GM19035 (cell line): ENCODE data around the gene SPACA4.

Source experiments
- ATAC-seq: cut with Tn5 transposase; IDR thresholded peaks from one replicate; pipeline ENCODE4 v1.9.1; 2021; ENCODE audit not compliant: unreplicated experiment

SPACA4 gene

DNA sequence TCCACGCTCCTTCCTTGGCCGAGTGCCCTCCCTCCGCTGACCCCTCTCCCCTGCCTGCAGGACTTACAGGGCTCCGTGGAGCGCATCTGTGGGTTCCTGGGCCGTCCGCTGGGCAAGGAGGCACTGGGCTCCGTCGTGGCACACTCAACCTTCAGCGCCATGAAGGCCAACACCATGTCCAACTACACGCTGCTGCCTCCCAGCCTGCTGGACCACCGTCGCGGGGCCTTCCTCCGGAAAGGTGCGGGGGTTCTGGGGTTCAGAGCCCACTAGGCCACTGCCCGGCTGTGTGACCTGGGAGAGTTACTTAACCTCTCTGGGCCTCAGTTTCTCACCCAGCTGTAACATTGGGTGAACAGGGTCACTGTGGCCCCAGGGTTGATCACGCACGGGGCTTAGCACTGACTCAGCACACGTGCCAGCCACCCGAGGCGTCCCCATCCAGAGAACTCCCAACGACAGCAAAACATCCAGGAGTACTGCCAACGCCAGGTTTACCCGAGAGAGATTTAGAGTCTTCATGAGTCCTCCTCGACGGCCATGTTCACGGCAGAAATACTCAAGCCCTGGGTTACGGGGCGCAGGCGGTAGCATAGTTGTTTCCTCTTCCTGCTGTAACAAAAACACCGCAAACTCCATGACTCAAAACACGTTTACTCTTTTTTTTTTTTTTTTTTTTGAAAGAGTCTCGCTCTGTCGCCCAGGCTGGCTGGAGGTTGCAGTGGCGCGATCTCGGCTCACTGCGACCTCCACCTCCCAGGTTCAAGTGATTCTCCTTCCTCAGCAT lies 9.7 kb upstream of the SPACA4 start:
- no peak for ATAC-seq

DNA sequence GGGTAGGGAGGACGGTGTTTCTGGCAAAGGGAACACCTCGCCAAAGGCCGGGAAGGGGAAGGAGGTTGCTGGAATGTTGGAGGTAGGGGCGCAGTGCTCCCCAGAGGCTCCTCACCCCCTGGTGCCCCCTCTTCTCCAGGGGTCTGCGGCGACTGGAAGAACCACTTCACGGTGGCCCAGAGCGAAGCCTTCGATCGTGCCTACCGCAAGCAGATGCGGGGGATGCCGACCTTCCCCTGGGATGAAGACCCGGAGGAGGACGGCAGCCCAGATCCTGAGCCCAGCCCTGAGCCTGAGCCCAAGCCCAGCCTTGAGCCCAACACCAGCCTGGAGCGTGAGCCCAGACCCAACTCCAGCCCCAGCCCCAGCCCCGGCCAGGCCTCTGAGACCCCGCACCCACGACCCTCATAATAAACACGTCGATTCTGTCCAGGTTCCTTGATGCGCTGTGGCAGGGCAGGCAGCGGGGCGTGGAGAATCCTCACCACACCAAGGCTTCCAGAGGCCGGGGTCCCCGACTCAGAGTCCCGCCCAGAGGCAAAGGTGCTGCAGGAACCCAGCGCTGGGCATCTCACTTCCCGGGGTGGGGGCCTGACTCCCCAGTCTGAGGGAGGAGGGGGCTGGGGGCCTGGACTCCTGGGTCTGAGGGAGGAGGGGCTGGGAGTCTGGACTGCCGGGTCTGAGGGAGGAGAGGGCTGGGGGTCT lies 7.4 kb upstream of the SPACA4 start:
- no peak for ATAC-seq

DNA sequence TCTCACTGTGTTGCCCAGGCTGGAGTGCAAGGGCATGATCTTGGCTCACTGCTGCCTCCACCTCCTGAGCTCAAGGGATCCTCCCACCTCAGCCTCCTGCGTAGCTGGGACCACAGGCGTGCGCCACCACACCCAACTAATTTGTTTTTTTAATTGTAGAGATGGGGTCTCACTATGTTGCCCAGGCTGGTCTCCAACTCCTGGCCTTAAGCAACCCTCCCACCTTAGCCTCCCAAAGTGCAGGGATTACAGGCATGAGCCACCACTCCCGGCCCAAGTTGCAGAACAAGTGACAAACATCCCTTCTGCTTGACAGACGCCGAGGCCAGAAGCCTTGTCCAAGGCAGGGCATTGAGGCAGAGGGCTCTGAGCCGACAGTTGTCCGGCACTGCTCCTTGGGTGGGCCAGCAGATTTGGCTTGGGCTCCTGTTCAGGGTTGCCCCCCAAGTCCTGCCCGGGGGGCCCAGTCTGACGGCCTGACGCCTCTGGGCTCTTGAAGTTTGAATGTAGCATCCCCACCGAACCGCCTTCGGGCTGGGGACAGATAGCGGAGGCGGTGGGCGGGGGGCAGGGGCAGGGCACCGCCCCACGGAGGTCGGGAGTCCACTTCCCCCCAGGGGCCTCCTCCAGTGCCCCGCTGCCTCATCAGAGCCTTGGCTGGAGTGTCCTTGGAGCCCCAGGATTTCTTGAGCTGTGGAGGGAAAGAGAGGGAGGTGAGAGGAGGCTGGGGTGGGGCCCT lies 5.7 kb upstream of the SPACA4 start:
- no peak for ATAC-seq

DNA sequence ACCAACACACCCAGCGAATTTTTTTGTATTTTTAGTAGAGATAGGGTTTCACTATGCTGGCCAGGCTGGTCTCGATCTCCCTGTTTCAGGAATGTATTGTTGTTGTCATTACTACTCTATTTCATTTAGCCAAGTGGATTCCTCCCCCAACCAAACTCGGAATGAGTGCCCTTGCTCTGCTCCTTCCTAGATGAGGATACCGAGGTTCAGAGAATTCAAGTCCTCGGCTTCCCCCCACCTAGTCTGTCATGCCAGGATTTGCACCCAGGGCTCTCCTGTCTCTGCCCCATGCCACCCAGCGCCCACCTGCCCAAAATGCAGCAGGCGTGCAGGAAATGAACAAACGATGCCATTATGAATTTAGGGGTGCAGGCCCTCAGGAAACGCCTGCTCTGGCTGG lies 3.5 kb upstream of the SPACA4 start:
- ATAC-seq, result no peak

DNA sequence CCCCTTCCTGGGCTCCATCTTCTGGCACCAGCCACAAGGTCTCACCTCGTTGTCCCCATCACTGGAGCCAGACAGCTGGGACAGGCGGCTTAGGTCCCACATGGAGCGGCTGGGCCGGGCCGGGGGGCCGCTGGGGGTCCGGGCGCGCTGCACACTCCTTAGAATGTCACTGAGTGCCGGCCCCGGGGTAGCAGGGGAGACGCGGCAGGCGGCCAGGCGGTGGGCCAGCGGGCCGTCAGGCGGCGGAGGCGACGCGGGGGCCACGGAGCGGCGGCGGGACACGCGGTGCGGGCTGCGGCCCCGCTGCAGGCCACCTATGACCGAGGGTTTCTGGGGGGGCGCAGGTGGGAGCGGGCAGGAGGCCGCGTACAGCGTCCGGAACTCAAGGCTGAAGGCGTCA lies 3.1 kb upstream of the SPACA4 start:
- no peak for ATAC-seq

DNA sequence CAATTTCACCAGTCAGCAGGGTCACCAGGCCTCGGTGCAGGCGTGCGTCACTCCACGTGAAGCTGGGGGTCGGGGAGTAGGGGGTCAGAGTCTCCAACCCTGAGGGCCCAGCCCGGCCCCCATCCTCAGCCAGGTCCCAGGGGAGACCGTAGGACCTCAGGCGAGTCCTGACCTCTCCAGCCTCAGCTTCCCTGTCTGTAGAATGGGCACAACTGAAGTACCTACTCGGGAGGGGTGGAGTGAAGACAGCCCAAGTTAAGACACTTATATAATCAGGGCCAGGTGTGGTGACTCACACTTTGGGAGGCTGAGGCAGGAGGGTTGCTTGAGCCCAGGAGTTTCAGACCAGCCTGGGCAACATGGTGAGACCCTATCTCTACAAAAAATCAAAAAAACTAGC lies 2.7 kb upstream of the SPACA4 start:
- no peak for ATAC-seq

DNA sequence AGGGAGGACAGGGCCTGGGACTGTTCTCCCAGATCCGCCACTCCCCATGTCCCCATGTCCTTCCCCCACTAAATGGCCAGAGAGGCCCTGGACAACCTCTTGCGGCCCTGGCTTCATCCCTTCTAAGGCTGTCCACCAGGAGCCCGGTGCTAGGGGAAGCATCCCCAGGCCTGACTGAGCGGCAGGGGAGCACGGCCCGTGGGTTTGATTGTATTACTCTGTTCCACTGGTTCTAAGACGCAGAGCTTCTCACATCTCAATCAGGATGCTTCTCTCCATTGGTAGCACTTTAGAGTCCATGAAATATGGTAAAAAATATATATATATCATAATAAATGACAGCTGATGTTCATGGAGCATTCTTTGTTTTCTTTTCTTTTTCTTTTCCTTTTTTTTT lies 815 bp downstream of the SPACA4 start:
- ATAC-seq, result no peak

DNA sequence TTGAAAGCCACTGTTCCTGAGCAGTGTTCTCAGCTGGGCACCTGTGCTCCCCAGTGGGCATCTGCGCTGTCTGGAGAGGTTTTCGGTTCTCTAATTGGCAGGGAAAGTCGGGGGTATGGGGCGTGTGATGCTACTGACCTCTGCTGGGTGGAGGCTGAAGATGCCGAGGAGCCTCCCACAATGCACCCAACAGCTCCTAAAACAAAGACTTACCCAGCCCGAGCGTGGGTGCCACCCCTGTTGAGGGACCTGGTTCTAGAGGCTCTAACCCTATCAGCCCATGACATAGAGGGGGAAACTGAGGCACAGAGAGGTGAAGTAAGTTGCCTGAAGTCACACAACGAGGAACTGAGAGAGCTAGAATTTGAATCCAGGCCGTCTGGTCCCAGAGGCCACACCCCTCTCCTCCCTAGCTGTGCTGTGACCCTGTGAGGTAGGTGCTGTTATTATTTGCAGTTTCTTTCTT lies 2.3 kb downstream of the SPACA4 start:
- no peak for ATAC-seq

DNA sequence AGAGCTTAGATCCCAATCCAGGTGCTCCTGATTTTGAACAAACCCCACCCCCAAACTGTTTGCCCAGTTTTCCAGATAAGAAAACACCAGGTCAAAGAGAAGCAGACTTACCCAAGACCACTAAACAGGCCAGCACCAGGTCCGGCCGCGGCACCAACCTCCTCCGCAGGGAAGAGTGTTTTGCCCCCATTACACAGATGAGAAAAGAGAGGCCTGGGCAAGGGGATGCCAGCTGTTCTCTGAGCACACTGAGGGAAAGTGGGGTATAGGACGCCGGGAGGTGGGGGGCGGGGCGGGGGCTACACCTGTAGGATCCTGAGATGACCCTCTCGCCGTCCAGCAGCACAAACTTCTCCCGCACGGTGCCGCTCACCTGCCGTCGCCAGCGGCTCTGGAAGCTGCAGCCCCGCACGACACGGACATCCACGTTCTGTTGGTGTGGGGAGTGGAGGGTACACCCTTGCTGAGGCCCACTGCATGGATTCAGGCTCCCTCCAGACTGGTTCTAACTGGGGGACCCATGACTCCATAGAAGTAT lies 3.1 kb downstream of the SPACA4 start:
- ATAC-seq, result no peak

DNA sequence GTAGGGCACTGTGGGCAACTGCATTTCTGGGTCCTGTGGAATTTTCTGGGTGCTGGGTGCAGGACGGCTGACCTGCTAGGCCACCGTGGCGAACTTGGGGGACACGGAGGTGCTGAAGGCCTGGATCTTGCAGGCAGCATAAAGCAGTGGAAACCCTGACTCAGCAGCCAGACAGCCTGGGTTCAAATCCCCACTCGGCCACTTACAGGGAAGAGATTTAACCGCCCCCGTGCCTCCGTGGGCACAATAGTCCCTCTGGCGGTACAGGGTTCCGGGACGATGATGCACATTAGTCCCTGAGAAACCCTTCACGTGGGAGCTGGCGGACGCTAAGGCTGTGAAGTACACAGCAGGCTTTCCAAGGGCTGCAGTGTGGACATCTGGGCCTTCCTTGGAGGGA lies 5.3 kb downstream of the SPACA4 start:
- ATAC-seq, result no peak

DNA sequence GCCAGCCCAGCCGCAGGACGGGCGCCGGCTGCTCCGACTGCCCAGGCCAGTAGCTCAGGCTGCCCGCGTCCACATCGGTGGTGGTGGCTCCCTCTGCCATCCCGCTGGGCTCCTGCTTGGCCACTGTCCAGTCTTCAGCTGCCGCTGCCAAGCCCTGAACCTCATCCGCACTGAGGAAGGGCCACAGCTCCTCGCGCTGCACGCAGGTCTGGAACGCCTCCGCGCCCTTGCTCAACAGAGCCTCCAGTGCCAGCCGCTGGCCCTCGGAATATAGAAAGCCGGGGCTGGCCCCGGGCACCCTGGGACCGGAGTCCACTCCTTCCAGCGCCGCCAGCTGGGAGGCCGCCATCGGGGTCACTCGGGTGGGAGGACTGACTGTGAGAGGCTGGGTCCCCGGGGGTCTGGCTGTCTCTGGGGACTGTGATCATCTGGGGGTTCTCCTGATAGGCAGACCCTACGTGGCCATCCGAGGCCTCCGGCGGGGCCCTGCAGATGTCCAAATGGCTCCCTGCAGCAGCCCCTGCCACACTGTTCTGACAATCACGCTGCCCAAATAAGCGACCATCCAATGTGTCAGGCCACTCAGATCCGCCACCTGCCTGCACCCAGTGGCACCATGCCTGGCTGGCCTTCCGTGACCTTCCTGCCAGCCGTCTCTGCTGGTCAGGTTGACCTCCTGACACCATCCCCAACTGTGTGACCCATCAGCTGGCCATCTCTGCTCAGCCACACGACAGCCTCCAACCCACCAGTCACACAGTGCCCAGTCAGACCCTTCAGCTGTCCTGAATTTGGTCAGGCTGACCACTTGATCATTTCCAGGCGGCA lies 6.7 kb downstream of the SPACA4 start:
- ATAC-seq, result no peak

DNA sequence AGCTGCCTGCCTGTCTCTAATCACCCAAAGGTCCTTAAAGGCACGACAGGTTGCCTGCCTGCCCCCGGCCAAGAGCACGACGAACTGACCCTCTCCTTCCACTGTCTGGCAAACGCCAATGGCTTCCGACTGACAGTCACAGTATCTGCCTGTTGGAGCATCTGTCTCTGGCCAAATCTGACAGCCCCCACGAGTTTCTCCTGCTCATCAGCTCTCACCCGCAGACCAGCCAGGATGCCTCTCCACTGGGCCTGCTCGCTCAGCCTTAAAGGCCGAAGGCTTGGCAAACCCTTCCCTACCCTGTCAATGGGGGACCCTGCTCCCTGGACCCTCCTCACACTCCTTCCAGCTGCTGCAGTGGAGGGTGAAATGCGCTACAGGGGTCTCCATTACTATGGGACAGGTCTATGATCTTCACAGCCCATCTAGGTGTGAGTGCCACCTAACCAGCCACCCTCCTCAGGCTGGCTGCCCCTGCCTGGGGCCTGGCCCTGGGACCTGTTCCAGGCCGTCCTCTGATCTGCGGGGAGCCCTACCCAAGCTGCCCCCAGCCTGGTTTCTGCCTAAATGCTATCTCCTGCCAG lies 7.4 kb downstream of the SPACA4 start:
- no peak for ATAC-seq

DNA sequence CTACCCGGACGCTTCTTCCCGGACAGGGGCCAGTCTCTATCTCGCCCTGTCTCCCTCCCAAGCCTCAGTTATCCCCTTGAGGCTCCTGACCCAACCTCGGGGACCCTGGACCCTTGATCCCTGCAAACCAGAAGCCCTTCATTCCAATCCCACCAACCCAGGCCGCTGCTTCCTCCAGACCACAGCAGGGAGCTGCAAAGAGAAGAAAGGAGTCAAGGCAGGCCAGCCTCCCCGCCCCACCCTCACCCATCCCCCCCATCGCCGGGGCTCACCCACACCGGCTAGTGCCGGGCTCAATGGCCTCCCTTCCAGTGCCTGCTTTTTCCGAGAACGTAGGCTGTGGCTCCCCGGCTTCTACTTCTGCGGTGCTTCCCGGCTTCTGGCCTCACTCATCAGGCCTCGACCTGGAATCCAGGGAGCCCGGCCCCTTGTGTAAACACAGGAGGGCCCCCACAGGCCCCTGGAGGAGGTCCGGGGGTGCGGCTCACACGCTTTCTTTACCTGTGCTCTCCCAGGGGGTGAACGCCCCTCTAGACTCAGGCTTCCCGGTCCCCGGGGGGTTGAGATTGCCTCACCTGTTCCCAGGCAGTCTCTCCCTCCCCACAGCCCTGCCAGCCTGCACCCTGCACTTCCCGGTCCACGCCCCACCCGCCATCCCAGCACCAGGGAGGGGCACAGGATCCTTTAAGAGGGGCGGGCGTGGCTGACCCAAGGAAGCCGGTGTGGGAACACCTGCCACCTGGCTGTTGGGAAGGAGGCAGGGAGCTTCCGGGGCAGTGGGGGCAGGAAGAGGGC lies 8.1 kb downstream of the SPACA4 start, which contains the start of gene FAM83E:
Gene FAM83E (minus strand): TSS at position 641 of the 795 bp plus-strand sequence. CDS start 1,704 bp downstream, outside the sequence.
- no peak for ATAC-seq

DNA sequence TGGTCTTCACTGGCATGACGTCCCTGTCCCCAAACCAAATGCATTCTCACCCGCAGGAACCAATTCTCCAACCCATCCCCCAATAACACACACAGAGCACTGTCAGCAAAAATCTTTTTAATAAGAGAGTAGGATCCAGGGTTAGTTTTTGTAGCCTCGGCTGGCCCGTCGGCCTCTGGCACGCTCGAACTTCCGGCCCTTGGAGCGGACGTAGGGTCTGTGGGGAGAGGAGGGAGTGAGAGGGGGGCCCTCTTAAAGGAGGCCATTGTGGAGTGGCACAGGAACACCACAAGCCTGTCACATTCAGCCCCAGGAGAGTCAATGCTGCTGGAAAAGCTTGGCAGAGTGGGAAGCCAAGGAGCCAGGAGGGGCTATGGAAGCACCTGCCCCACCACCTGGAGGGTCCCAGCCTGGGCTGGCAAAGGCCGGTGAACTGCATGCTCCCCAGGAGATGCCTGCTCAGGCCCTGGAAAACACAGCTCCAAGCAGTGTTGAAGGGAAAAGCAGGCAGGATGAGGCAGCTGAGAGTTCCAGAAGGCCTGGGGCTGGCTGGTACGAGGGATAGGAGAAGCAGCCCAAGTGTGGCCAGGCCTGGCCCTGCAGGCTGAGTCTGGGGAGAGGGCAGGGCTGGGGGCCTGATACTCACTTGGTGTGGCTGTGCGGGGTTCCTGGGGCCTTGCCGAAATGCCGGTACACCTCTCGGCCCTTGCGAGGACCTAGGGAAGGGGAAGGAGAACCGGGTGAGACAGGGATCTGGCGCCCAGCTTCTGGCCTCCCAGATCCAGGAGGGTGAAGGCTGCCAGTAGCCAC lies 8.9 kb downstream of the SPACA4 start:
- no peak for ATAC-seq

DNA sequence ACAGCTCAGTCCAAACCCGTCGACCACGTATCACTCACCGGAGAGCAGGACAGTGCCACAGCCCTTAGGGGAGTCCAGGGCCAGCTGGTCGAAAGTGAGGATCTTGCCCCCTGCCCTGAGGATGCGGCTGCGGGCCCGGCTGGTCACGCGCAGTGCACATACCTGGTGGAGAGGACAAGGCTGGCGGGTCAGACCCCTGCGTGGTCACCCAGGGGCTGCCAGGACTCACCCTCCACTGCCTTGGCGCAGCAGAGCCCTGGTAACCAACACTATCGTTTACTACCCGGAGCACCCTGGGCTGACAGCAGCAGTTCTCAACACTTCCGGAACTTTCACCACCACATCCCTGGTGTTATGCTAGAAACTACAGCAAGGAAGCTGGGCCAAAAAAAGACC lies 9.5 kb downstream of the SPACA4 start:
- no peak for ATAC-seq

DNA sequence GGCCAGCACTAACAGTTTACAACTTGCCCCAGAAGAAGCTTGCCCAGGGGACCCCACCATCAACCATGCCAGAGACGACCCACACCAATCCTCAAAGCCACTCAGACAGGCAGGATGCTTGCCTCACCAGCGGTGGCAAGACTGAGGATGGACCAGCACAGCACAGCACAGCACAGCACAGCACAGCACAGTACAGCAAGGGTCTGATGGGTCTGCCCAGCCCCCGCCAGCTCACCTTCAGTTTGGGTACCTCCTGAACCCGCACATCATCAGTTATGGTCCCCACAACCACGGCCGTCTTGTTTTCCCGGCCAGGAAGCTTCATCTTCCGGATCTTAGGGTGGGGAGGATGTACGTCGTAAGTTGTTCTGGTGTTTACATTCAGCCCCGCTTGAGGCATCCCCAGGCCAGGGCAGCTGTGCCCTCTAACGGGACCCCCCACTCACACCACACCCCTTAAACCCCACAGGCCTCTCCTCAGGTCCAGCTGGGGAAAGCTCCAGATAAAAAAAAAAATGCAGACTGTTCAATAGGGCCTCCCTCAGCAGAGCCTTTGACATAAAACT lies 10.0 kb downstream of the SPACA4 start:
- no peak for ATAC-seq

DNA sequence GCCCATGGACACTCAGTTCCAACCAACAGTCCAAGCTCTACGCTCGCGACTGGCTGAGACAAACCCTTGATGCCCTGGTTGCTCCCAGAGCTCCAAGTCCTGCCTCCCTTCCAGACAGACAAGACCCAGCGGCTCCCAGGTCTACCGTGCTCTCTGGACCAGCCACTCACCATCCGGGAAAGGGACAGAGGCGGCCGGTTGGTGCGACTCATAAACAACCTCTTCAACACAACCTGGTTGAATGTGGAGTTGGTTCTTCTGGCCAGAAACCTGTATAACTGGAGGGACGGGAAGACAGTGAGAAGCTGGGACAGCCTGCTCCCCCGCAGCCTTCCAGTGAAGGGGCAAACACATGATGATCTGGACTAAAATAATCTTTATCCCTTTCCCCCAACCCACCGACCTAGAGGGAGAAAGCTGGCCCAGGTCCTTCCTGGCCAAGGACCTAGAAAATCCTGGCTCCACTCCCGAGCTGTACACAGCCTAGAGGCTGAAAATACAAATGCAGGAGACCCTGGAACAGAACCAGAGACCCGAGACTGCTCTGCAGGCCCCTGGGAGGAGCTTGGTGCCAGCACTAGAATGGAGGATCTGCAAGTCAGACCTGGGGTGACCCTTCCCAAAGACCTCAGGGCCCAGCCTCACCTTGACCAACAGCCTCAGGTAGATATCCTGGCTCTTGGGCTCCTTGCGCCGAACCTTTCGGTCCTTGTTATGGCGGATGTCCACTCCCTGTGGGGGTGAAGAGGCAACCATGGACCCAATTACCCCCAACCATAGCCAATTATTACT lies 10.8 kb downstream of the SPACA4 start:
- ATAC-seq, result no peak
